ENCODE results near the gene RPS21.

GRCh38 chr20:62353289-62354030 is 33.4 kb upstream of the RPS21 start:
- no peak for TF ChIP-seq REST (IDR thresholded peaks at IDR 0.05; ENCODE audit: insufficient read depth in 1 of 2, low read depth in 2 of 2, low read length in 2 of 2)
- TF ChIP-seq TAF1 (IDR thresholded peaks at IDR 0.05; ENCODE audit: borderline replicate concordance, insufficient read depth, low read length): no peak
- no peak for TF ChIP-seq POLR2AphosphoS5 (IDR thresholded peaks at IDR 0.05; ENCODE audit: low read depth, low read length)
- TF ChIP-seq FOXP2 (optimal IDR thresholded peaks at IDR 0.05; ENCODE audit: borderline replicate concordance, extremely low read depth, extremely low read length, insufficient read depth): no peak
- TF ChIP-seq SIN3A (IDR thresholded peaks at IDR 0.05; ENCODE audit: borderline replicate concordance, insufficient read depth, low read length): no peak

Data from PFSK-1 (cell line).